HEK293 (cell line): Measurements from ENCODE around the gene FAM78B.

ENCODE experiments used
- KLF16 ChIP-seq: fragments of 450-650 bp; formaldehyde crosslinking; IDR thresholded peaks from 2 replicates; pipeline ENCODE4 v1.5.1; 2017; ENCODE audit warnings: missing biosample characterization, missing genetic modification characterization
- RBAK ChIP-seq: fragments of 450-650 bp; formaldehyde crosslinking; IDR thresholded peaks from 2 replicates; pipeline ENCODE4 v1.5.1; 2016; ENCODE audit warnings: missing biosample characterization, missing genetic modification characterization
- ZBTB17 ChIP-seq: fragments of 450-650 bp; formaldehyde crosslinking; IDR thresholded peaks from 2 replicates; pipeline ENCODE4 v1.5.1; 2016; ENCODE audit warnings: missing biosample characterization, missing genetic modification characterization
- ZNF274 ChIP-seq, 2 experiments: fragments of 200-500 bp in 1 of 2; fragments of 450-650 bp in 1 of 2; sonication (Bioruptor generic) in 1 of 2; formaldehyde crosslinking in 1 of 2; IDR thresholded peaks; 2 replicates each; pipeline versions ENCODE4 v1.5.1 to v1.6.1; 2014 to 2016; ENCODE audit warnings: borderline replicate concordance in 1 of 2, inconsistent platforms in 1 of 2, low read length in 1 of 2, missing biosample characterization in 1 of 2, missing genetic modification characterization in 1 of 2
- ZNF658 ChIP-seq: fragments of 450-650 bp; formaldehyde crosslinking; IDR thresholded peaks from 2 replicates; pipeline ENCODE4; 2016; ENCODE audit warnings: missing biosample characterization, missing genetic modification characterization
- ZNF776 ChIP-seq: fragments of 450-650 bp; formaldehyde crosslinking; IDR thresholded peaks from 2 replicates; pipeline ENCODE4 v1.5.0; 2017; ENCODE audit warnings: missing biosample characterization, missing genetic modification characterization, borderline replicate concordance
- TF ChIP-seq, protein P1 (sequence below): fragments of 450-650 bp; formaldehyde crosslinking; IDR thresholded peaks from 2 replicates; pipeline ENCODE4 v1.5.1; 2016; ENCODE audit warnings: missing biosample characterization, missing genetic modification characterization
- TF ChIP-seq, protein P2 (sequence below): fragments of 450-650 bp; formaldehyde crosslinking; IDR thresholded peaks from 2 replicates; pipeline ENCODE4 v1.5.1; 2016; ENCODE audit warnings: missing biosample characterization, missing genetic modification characterization
- TF ChIP-seq, protein P3 (sequence below): fragments of 450-650 bp; formaldehyde crosslinking; IDR thresholded peaks from 2 replicates; pipeline ENCODE4 v1.5.1; 2016; ENCODE audit warnings: missing biosample characterization, missing genetic modification characterization, low read depth
- TF ChIP-seq, protein P4 (sequence below): fragments of 450-650 bp; formaldehyde crosslinking; IDR thresholded peaks from 2 replicates; pipeline ENCODE4 v1.5.1; 2016; ENCODE audit warnings: missing biosample characterization, missing genetic modification characterization
- TF ChIP-seq, protein P5 (sequence below): fragments of 450-650 bp; formaldehyde crosslinking; IDR thresholded peaks from 2 replicates; pipeline ENCODE4 v1.5.1; 2016; ENCODE audit warnings: missing biosample characterization, missing genetic modification characterization

DNA sequence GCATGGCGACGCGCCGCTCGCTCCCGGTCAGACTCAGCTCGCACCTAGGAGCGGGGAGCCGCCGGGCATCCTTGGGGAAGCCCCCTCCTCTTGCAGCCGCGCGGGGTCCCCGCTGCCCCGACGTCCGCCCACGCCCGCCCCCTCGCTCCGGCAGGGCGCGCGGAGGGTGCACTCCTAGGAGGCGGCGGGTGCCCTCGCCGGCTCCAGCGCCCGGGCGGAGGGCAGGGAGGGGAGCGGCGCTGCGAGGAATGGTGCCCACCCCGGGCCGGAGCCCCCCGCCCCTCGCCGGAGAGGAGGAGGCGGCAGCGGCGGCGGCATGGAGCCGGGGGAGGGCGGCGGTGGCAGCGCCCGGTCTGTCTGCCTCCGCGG lies 488 bp downstream of the FAM78B start:
- TF ChIP-seq KLF16 (tag by site-specific recombination) = no peak
- TF ChIP-seq, protein P1, sequence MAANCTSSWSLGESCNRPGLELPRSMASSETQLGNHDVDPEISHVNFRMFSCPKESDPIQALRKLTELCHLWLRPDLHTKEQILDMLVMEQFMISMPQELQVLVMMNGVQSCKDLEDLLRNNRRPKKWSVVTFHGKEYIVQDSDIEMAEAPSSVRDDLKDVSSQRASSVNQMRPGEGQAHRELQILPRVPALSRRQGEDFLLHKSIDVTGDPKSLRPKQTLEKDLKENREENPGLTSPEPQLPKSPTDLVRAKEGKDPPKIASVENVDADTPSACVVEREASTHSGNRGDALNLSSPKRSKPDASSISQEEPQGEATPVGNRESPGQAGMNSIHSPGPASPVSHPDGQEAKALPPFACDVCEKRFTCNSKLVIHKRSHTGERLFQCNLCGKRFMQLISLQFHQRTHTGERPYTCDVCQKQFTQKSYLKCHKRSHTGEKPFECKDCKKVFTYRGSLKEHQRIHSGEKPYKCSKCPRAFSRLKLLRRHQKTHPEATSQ = no peak
- TF ChIP-seq, protein P2, sequence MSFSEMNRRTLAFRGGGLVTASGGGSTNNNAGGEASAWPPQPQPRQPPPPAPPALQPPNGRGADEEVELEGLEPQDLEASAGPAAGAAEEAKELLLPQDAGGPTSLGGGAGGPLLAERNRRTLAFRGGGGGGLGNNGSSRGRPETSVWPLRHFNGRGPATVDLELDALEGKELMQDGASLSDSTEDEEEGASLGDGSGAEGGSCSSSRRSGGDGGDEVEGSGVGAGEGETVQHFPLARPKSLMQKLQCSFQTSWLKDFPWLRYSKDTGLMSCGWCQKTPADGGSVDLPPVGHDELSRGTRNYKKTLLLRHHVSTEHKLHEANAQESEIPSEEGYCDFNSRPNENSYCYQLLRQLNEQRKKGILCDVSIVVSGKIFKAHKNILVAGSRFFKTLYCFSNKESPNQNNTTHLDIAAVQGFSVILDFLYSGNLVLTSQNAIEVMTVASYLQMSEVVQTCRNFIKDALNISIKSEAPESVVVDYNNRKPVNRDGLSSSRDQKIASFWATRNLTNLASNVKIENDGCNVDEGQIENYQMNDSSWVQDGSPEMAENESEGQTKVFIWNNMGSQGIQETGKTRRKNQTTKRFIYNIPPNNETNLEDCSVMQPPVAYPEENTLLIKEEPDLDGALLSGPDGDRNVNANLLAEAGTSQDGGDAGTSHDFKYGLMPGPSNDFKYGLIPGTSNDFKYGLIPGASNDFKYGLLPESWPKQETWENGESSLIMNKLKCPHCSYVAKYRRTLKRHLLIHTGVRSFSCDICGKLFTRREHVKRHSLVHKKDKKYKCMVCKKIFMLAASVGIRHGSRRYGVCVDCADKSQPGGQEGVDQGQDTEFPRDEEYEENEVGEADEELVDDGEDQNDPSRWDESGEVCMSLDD = no peak
- TF ChIP-seq, protein P3, sequence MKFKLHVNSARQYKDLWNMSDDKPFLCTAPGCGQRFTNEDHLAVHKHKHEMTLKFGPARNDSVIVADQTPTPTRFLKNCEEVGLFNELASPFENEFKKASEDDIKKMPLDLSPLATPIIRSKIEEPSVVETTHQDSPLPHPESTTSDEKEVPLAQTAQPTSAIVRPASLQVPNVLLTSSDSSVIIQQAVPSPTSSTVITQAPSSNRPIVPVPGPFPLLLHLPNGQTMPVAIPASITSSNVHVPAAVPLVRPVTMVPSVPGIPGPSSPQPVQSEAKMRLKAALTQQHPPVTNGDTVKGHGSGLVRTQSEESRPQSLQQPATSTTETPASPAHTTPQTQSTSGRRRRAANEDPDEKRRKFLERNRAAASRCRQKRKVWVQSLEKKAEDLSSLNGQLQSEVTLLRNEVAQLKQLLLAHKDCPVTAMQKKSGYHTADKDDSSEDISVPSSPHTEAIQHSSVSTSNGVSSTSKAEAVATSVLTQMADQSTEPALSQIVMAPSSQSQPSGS = no peak
- TF ChIP-seq, protein P4, sequence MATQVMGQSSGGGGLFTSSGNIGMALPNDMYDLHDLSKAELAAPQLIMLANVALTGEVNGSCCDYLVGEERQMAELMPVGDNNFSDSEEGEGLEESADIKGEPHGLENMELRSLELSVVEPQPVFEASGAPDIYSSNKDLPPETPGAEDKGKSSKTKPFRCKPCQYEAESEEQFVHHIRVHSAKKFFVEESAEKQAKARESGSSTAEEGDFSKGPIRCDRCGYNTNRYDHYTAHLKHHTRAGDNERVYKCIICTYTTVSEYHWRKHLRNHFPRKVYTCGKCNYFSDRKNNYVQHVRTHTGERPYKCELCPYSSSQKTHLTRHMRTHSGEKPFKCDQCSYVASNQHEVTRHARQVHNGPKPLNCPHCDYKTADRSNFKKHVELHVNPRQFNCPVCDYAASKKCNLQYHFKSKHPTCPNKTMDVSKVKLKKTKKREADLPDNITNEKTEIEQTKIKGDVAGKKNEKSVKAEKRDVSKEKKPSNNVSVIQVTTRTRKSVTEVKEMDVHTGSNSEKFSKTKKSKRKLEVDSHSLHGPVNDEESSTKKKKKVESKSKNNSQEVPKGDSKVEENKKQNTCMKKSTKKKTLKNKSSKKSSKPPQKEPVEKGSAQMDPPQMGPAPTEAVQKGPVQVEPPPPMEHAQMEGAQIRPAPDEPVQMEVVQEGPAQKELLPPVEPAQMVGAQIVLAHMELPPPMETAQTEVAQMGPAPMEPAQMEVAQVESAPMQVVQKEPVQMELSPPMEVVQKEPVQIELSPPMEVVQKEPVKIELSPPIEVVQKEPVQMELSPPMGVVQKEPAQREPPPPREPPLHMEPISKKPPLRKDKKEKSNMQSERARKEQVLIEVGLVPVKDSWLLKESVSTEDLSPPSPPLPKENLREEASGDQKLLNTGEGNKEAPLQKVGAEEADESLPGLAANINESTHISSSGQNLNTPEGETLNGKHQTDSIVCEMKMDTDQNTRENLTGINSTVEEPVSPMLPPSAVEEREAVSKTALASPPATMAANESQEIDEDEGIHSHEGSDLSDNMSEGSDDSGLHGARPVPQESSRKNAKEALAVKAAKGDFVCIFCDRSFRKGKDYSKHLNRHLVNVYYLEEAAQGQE (tag by site-specific recombination) = no peak
- no peak for TF ChIP-seq ZNF274 (IDR thresholded peaks at IDR 0.05; ENCODE audit: low read length)
- TF ChIP-seq ZNF274 (tag by site-specific recombination; IDR thresholded peaks at IDR 0.05; ENCODE audit: borderline replicate concordance) = no peak
- no peak for TF ChIP-seq ZNF658 (tag by site-specific recombination)
- TF ChIP-seq, protein P5, sequence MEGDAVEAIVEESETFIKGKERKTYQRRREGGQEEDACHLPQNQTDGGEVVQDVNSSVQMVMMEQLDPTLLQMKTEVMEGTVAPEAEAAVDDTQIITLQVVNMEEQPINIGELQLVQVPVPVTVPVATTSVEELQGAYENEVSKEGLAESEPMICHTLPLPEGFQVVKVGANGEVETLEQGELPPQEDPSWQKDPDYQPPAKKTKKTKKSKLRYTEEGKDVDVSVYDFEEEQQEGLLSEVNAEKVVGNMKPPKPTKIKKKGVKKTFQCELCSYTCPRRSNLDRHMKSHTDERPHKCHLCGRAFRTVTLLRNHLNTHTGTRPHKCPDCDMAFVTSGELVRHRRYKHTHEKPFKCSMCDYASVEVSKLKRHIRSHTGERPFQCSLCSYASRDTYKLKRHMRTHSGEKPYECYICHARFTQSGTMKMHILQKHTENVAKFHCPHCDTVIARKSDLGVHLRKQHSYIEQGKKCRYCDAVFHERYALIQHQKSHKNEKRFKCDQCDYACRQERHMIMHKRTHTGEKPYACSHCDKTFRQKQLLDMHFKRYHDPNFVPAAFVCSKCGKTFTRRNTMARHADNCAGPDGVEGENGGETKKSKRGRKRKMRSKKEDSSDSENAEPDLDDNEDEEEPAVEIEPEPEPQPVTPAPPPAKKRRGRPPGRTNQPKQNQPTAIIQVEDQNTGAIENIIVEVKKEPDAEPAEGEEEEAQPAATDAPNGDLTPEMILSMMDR (tag by site-specific recombination) = no peak
- TF ChIP-seq RBAK (tag by site-specific recombination) = no peak
- TF ChIP-seq ZNF776 (tag by site-specific recombination) = no peak
- TF ChIP-seq ZBTB17 = no peak
